ENCODE data around the gene DNM3.

Gene DNM3

GRCh38 chr1:172238965-172239364 is 397.7 kb downstream of the DNM3 start:
- no peak for DNase-seq (ENCODE audit: low spot score)

- no peak for DNase-seq (ENCODE audit: low spot score)
Measured at GRCh38 chr1:172239901-172240300, 398.6 kb downstream of the DNM3 start.

GRCh38 chr1:172241540-172241939 is 400.2 kb downstream of the DNM3 start:
- no peak for DNase-seq (ENCODE audit: low spot score)

GRCh38 chr1:172244865-172245264 is 403.6 kb downstream of the DNM3 start:
- no peak for DNase-seq (ENCODE audit: low spot score)

DNA sequence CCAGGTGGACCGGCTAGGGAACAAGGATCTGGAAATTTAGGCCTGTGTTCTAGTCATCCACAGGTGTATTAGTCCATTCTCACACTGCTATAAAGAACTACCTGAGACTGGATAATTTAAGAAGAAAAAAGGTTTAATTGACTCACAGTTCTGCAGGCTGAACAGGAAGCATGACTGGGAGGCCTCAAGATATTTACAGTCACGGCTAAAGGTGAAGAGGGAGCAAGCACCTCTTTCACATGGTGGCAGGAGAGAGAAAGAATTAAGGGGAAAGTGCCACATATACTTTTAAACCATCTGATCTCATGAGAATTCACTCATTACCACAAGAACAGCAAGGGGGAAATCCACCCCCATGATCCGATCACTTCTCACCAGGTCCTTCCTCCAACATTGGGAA is 404.5 kb downstream of the DNM3 start:
- DNase-seq (ENCODE audit: low spot score): no peak

- DNase-seq (ENCODE audit: low spot score): no peak
Measured at GRCh38 chr1:172246521-172247390, 405.5 kb downstream of the DNM3 start.

GRCh38 chr1:172251486-172251885 is 410.2 kb downstream of the DNM3 start:
- DNase-seq (ENCODE audit: low spot score): no peak

GRCh38 chr1:172252321-172252720 is 411.0 kb downstream of the DNM3 start:
- no peak for DNase-seq (ENCODE audit: low spot score)

GRCh38 chr1:172252958-172253357 is 411.7 kb downstream of the DNM3 start:
- no peak for DNase-seq (ENCODE audit: low spot score)

DNA sequence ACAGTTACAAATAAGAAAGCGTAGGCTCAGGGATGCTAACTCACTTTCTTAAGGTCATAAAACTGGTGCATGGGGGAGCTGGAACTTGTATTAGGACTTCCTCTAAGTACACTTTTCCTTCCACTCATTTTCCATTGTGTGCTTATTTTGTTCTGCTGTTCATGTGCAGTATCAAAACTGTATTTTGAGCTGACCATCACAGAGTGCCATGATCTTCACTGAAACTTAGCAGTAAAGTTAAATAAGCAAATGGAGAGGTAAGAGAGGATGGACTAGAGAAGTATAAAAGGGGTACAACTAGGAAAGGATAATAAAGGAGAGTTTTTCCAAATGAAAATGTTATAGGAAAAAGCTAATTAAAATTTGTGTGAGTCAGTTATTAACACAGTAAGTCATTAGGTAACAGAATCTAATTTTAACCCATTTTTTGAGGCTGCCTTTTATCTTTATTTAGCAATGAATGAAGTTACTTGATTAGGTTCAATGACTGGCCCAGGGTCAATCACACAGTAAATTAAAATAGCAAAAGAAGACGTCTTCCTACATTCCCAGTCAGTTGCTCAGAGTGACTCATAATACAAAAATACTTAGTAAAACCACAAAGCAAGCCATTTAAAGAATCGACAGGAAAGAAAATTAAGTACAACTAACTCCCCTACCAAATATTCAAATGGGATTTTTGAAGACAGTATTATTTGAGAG is 413.4 kb downstream of the DNM3 start:
- peak; percentile 39 for DNase-seq (ENCODE audit: low spot score)

DNA sequence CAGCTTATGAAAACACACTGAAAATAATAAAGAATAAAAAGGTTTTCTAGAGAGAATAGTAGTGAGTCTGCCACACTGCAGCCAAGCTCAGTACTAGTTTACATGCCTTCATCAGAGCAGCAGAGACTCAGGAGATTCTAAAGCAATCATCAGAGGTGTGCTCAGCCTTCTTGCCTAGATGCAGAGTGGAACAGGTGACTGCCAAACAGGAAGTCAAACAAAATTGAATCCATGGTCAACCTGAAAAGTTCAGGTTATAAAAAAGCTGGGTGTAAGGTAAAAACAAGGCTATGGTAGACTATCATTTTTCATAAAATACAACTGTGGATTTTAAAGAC is 413.9 kb downstream of the DNM3 start:
- peak; percentile 18 for DNase-seq (ENCODE audit: low spot score)

GRCh38 chr1:172265905-172266304 is 424.6 kb downstream of the DNM3 start:
- DNase-seq (ENCODE audit: low spot score): no peak

GRCh38 chr1:172266528-172267174 is 425.4 kb downstream of the DNM3 start:
- DNase-seq (ENCODE audit: low spot score): no peak

- no peak for DNase-seq (ENCODE audit: low spot score)
Measured at GRCh38 chr1:172268237-172268636, 426.9 kb downstream of the DNM3 start.

- DNase-seq (ENCODE audit: low spot score): no peak
Measured at GRCh38 chr1:172269084-172269483, 427.8 kb downstream of the DNM3 start.

DNA sequence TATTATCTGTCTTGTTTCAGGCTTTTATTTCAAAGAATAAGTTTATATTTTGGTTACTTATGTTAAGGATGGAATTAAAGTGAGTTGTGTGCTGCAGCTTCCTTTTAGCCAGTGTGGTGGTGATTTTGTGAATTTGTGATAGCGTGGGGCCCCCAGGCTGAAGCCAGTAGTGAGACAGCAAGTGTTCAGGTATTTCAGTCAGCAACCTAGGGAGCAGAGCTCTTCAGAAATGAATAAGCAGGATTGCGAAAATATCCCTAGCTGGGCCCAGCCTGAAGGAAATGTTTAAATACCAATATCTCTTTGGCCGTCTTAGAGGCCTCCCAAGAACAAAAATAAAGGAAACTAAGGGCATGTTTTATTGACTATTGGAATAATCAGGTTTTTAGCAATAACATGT is 428.3 kb downstream of the DNM3 start:
- DNase-seq (ENCODE audit: low spot score): peak; percentile 79

- DNase-seq (ENCODE audit: low spot score): peak; percentile 76
Measured at GRCh38 chr1:172270605-172271004, 429.3 kb downstream of the DNM3 start.

GRCh38 chr1:172272087-172272486 is 430.8 kb downstream of the DNM3 start:
- no peak for DNase-seq (ENCODE audit: low spot score)

- DNase-seq (ENCODE audit: low spot score): peak; percentile 64
Measured at GRCh38 chr1:172273647-172274396, 432.5 kb downstream of the DNM3 start.

GRCh38 chr1:172275478-172275877 is 434.2 kb downstream of the DNM3 start:
- no peak for DNase-seq (ENCODE audit: low spot score)

GRCh38 chr1:172276120-172276818 is 435.0 kb downstream of the DNM3 start:
- no peak for DNase-seq (ENCODE audit: low spot score)

DNA sequence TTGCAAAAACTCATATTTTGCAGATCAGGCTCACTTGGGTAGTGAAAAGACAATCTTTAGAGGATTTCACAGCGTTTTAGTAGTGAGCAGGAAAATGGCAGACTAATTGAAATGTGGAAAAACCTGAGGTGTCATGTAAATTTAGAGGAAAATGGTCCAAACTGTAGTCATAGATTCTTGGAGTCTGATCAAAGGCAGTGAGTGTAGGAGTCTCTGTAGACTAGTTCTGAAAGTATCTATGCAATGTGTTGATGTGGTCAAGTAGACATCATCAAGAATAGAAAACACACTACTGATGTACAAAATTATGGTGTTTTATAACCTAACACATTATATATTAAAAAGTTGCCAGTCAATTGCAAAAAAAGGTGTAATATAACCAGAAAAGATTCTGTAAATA is 436.0 kb downstream of the DNM3 start:
- DNase-seq (ENCODE audit: low spot score): no peak
